Keratinocyte (primary cell): ENCODE results near the gene DMRTC1. TPM values are rescaled to one million over a fixed set of nuclear protein-coding genes. Genes with fewer than 3 reads are reported as not detected.
"Not testable (repeated sequence)": the region's sequence is repeated elsewhere in the genome, so short reads cannot be mapped to it uniquely, and the experiment has no call there.

Source experiments
- DNase-seq: peaks from one replicate; pipeline ENCODE4 v3.0.0-alpha.2; 2011; ENCODE audit warnings: low read depth, missing footprints, low spot score
- FAIRE-seq: peaks from 2 replicates; lab custom pipeline; 2011; peaks lifted over from hg19 to GRCh38; lab: Jason Lieb, UNC
- H2AFZ ChIP-seq: 2 replicates; pipeline ENCODE4 v1.6.0; 2012; ENCODE audit warnings: low read length, control low read depth, inconsistent platforms; ENCODE audit not compliant: control insufficient read depth
- H3K27ac ChIP-seq: 2 replicates; pipeline ENCODE4 v1.5.1; 2011; ENCODE audit warnings: low read length; ENCODE audit not compliant: control insufficient read depth, insufficient read depth
- H3K27me3 ChIP-seq: 3 replicates; pipeline ENCODE4 v1.6.0; 2011; ENCODE audit warnings: low read length; ENCODE audit not compliant: control insufficient read depth, insufficient read depth; ENCODE audit errors: extremely low read depth
- H3K36me3 ChIP-seq, 2 experiments: 2 replicates in 1 of 2; 3 replicates in 1 of 2; pipeline ENCODE4 v1.5.1; 2011; ENCODE audit warnings: low read length in 2 of 2, mild to moderate bottlenecking in 1 of 2; ENCODE audit not compliant: control insufficient read depth in 2 of 2, insufficient read depth in 2 of 2; ENCODE audit errors: extremely low read depth in 1 of 2
- H3K4me1 ChIP-seq: 3 replicates; pipeline ENCODE4 v1.5.1; 2011; ENCODE audit warnings: low read length; ENCODE audit not compliant: control insufficient read depth, insufficient read depth; ENCODE audit errors: extremely low read depth
- H3K4me2 ChIP-seq: 3 replicates; pipeline ENCODE4 v1.6.0; 2011; ENCODE audit warnings: low read depth, low read length; ENCODE audit not compliant: control insufficient read depth, insufficient read depth; ENCODE audit errors: extremely low read depth
- H3K4me3 ChIP-seq, 3 experiments: fragments of 200-600 bp in 1 of 3; sonication (generic) in 1 of 3; 2 replicates in 2 of 3; 3 replicates in 1 of 3; pipeline ENCODE4 v1.5.1; 2011 to 2016; ENCODE audit warnings: low read length in 3 of 3, mild to moderate bottlenecking in 3 of 3, control low read depth in 2 of 3, inconsistent platforms in 1 of 3, low read depth in 1 of 3, mixed read lengths in 1 of 3, mixed run types in 1 of 3, moderate library complexity in 1 of 3; ENCODE audit not compliant: control insufficient read depth in 2 of 3, insufficient read depth in 2 of 3; ENCODE audit errors: extremely low read depth in 1 of 3
- H3K79me2 ChIP-seq: 2 replicates; pipeline ENCODE4 v1.6.0; 2012; ENCODE audit warnings: low read length; ENCODE audit not compliant: control insufficient read depth, insufficient read depth
- H3K9ac ChIP-seq: 3 replicates; pipeline ENCODE4 v1.6.0; 2011; ENCODE audit warnings: low read length; ENCODE audit not compliant: control insufficient read depth, insufficient read depth; ENCODE audit errors: extremely low read depth
- H3K9me1 ChIP-seq: 3 replicates; pipeline ENCODE4 v1.6.0; 2011; ENCODE audit warnings: low read length; ENCODE audit not compliant: control insufficient read depth, insufficient read depth; ENCODE audit errors: extremely low read depth
- H3K9me3 ChIP-seq: 2 replicates; pipeline ENCODE4 v1.5.1; 2012; ENCODE audit warnings: low read depth, low read length; ENCODE audit not compliant: control insufficient read depth
- H4K20me1 ChIP-seq: 3 replicates; pipeline ENCODE4 v1.6.0; 2011; ENCODE audit warnings: low read length; ENCODE audit not compliant: control insufficient read depth, insufficient read depth; ENCODE audit errors: extremely low read depth
- dilution Hi-C: fragments of 300-500 bp; cut with MboI; formaldehyde crosslinking; loops from one replicate; pipeline ENCODE4 v1.7.0; 2020; ENCODE audit warnings: low sequenced_read_pairs; ENCODE audit not compliant: extremely low pct_ligation_motif_present
- polyA minus RNA-seq, 3 experiments: library from RNA; depleted of rRNA, polyadenylated mRNA; stranded (reverse); fragments of >200 nt; gene quantifications; 1 replicate in 1 of 3; 2 replicates in 1 of 3; 3 replicates in 1 of 3; pipeline ENCODE4 v1.2.3, GENCODE V29; 2011
- polyA plus RNA-seq, 5 experiments: library from polyadenylated mRNA; depleted of rRNA in 3 of 5; stranded (reverse) in 3 of 5; stranded (forward) in 1 of 5; unstranded in 1 of 5; fragments of >200 nt; gene quantifications; 1 replicate in 1 of 5; 2 replicates in 3 of 5; 3 replicates in 1 of 5; pipeline versions ENCODE4 v1.2.1 to v1.2.3, GENCODE V29; 2011 to 2012; ENCODE audit warnings: missing spikeins in 2 of 5, low read depth in 1 of 5, low replicate concordance in 1 of 5

The DMRTC1 gene, protein sequence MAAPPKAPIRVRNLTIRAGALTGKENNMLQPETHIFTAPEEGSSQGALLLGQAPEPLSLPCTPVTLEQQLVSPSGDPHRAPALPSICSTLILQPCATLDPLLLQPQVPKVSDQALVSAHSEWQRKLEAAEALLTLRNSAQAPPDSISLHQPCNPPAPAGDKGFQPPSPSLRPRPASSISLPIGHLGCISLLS
- not detected in 3 replicates for polyA plus RNA-seq
- polyA plus RNA-seq (2011; ENCODE audit: low read depth) = not detected
- polyA plus RNA-seq (2011; cell fraction: cytosol; rRNA removed) = not detected in 2 replicates
- not detected in 2 replicates for polyA plus RNA-seq (2011; cell fraction: nucleus; rRNA removed)
- polyA plus RNA-seq (2012; ENCODE audit: low replicate concordance) = not detected in 2 replicates
- polyA minus RNA-seq = not detected in 3 replicates
- polyA minus RNA-seq (2011; cell fraction: cytosol; rRNA and poly(A)+ RNA removed) = not detected
- not detected in 2 replicates for polyA minus RNA-seq (2011; cell fraction: nucleus; rRNA and poly(A)+ RNA removed)

DNA sequence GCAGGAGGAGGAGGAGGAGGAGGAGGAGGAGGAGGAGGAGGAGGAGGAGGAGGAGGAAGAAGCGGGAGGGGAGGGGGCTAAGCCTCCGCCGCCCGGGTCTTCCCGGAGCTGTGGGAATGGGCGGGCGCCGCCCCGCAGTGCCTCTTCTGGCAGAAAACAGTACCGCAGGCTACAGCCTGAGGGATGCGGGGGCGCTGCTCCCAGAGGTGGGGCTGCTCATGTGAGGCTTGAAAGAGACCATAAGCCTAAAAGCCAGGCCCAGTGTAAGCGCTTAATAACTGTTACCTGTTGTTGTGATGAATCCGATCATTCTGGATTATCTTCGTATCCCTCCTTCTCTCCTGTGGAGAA, at the start of gene DMRTC1:
DMRTC1 (minus strand) TSS at position 19 of the 351 bp plus-strand sequence. CDS start 68,143 bp downstream, outside the sequence.
- DNase-seq, H3K4me2 ChIP-seq, H3K36me3 ChIP-seq, H3K9ac ChIP-seq, H3K27ac ChIP-seq, H3K4me1 ChIP-seq, H3K27me3 ChIP-seq, FAIRE-seq, H3K79me2 ChIP-seq, dilution Hi-C loops, H4K20me1 ChIP-seq, H3K9me3 ChIP-seq, H3K9me1 ChIP-seq, H2AFZ ChIP-seq, H3K4me3 ChIP-seq: not testable (repeated sequence)

DNA sequence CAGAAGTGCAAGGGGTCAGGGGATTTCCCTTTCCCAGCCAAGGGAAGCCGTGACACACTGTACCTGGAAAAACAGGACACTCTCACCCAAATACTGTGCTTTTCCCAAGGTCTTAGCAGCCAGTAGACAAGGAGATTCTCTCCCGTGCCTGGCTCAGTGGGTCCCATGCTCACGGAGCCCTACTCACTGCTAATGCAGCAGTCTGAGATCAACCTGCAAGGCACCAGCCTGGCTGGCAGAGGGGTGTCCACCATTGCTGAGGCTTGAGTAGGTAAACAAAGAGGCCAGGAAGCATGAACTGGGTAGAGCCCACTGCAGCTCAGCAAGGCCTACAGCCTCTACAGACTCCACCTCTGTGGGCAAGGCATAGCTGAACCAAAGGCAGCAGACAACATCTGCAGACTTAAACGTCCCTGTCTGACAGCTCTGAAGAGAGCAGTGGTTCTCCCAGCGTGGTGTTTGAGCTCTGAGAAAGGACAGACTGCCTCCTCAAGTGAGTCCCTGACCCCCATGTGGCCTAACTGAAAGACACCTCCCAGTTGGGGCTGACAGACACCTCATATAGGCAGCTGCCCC, 37.3 kb upstream of the DMRTC1 start:
- DNase-seq, H3K4me1 ChIP-seq, H3K4me2 ChIP-seq, FAIRE-seq, H3K9me3 ChIP-seq, H3K9me1 ChIP-seq, H3K79me2 ChIP-seq, H3K27ac ChIP-seq, H3K9ac ChIP-seq, H4K20me1 ChIP-seq, H2AFZ ChIP-seq, H3K4me3 ChIP-seq, H3K36me3 ChIP-seq, dilution Hi-C loops, H3K27me3 ChIP-seq: not testable (repeated sequence)

DNA sequence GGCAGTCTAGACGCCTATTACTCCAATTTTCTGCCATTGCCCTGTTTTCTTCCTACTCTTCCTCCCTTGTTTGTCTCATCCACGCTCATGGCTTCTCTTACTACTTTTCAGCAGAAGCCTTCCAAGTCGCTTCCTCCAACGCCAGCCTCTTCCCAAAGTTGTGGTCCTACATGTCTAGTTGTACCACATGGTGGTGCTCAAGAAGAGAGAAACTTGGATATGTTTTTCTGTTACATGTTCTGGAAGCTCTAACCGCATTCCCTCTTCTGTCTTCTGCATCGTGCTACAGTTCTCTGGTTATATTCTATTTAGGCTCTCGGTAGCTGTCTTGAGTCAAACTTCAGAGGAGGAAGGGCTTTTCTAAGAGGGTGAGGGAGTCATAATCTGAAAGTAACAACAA, 31.2 kb upstream of the DMRTC1 start:
- dilution Hi-C loops, H3K4me1 ChIP-seq, DNase-seq, H3K4me2 ChIP-seq, H3K79me2 ChIP-seq, H3K9ac ChIP-seq, H3K9me3 ChIP-seq, H3K27ac ChIP-seq, H3K4me3 ChIP-seq, H4K20me1 ChIP-seq, H2AFZ ChIP-seq, H3K27me3 ChIP-seq, H3K36me3 ChIP-seq, H3K9me1 ChIP-seq: not testable (repeated sequence)
- FAIRE-seq = peak; percentile 36

DNA sequence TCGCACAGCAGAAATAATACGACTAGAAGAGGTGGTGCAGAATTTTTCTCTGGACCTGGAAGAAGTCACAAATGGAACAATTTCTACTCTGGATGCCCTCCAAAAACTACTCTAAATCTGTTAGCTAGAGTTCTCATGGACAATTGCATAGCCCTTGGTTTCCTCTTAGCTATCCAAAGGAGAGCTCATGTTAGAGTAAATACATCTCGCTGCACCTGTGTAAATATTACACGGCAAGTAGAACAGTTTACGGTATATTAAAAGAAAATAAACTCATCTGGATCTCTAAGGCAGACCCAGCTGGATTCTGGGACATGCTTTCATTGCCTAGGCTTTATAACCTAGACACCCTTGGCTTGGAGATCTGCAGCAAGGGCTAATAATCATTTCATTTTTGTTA, 28.2 kb upstream of the DMRTC1 start:
- H3K9me3 ChIP-seq, DNase-seq, H3K4me2 ChIP-seq, dilution Hi-C loops, H3K36me3 ChIP-seq, H3K9ac ChIP-seq, H3K27me3 ChIP-seq, FAIRE-seq, H3K9me1 ChIP-seq, H3K4me3 ChIP-seq, H3K79me2 ChIP-seq, H4K20me1 ChIP-seq, H2AFZ ChIP-seq, H3K4me1 ChIP-seq, H3K27ac ChIP-seq: not testable (repeated sequence)

DNA sequence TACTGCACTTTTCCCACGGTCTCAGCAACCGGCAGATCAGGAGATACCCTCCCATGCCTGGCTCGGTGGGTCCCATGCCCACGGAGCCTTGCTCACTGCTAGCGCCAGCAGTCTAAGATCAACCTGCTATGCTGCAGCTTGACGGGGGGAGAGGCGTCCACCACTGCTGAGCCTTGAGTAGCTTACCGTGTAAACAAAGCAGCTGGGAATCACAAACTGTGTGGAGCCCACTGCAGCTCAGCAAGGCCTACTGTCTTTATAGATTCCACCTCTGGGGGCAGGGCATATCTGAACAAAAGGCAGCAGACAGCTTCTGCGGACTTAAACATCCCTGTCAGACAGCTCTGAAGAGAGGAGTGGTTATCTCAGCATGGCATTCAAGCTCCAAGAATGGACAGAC, 16.3 kb upstream of the DMRTC1 start:
- H3K27me3 ChIP-seq, H3K9me3 ChIP-seq, FAIRE-seq, H3K4me3 ChIP-seq, DNase-seq, H3K4me2 ChIP-seq, H3K79me2 ChIP-seq, H3K27ac ChIP-seq, H3K4me1 ChIP-seq, H4K20me1 ChIP-seq, dilution Hi-C loops, H3K36me3 ChIP-seq, H3K9ac ChIP-seq, H2AFZ ChIP-seq, H3K9me1 ChIP-seq: not testable (repeated sequence)
